HG02759 (cell line): ENCODE data around the gene TGFBR3.
A peak's percentile ranks its signal among the peaks of the same experiment; 100 is the strongest.
"Not testable (repeated sequence)": the region's sequence is repeated elsewhere in the genome, so short reads cannot be mapped to it uniquely, and the experiment has no call there.

Source experiments
- ATAC-seq: cut with Tn5 transposase; IDR thresholded peaks from one replicate; pipeline ENCODE4 v1.9.1; 2021; ENCODE audit warnings: mild to moderate bottlenecking, moderate library complexity; ENCODE audit not compliant: unreplicated experiment

The TGFBR3 gene

GRCh38 chr1:91884459-91885212, 1.3 kb downstream of the TGFBR3 start:
- no peak for ATAC-seq

GRCh38 chr1:91883470-91883869, 2.5 kb downstream of the TGFBR3 start:
- ATAC-seq, result no peak

DNA sequence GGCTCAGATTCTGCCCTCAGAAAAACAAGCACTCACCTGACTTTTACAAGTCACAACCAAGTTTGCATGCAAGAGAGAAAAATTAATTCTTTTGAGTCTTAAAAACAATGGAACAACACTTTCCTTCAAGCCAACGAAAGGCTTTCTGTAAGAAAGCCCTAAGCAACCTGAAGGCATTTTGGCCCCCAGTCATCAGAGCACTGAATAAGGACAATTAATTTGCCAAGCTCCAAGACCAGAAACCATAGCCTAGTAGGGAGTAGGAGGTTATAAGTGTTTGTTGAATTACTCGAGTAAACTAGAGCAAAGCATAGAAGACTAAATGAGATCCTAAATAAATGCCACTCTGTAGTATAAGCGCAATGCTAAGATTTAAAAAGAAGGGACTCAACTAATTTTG, 4.7 kb downstream of the TGFBR3 start:
- no peak for ATAC-seq

- no peak for ATAC-seq
These were observed 6.2 kb downstream of the TGFBR3 start for GRCh38 chr1:91879733-91880132.

- peak; percentile 60 for ATAC-seq
These were observed 8.3 kb downstream of the TGFBR3 start for GRCh38 chr1:91877574-91878208.

DNA sequence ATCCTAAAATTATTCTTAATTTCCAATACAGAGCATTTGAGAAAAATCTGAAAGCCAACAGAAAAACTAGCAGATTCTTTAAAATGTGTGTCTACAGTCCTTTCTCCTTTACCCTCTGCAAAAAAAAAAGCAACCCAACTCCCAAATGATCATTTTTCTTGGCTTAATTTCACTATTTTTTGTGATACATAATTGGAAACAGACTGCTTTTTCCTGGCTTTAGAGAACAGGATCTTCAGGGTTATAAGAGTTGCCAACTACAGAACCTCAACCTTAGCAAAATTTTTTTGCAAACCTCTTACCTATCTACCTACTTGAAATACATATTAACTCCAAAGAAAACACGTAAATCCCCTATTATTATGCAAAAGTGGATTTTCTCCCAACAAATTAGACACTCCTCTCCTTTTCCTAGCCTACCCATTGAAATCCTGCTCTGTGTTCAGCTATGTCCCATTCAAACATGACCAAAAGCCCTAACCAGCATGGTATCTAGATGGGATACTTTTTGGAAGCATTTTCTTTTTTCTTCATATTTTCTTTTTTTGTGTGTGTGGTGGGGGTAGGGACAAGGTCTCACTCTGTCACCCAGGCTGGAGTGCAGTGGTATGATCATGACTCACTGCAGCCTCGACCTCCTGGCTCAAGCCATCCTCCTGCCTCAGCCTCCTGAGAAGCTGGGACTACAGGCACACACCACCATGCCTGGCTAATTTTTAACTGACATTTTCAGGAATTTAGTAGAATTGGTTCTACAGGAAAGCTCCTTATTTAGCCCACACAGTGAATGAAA, 9.0 kb downstream of the TGFBR3 start:
- no peak for ATAC-seq

GRCh38 chr1:91876040-91876470, 9.9 kb downstream of the TGFBR3 start:
- peak; percentile 87 for ATAC-seq

DNA sequence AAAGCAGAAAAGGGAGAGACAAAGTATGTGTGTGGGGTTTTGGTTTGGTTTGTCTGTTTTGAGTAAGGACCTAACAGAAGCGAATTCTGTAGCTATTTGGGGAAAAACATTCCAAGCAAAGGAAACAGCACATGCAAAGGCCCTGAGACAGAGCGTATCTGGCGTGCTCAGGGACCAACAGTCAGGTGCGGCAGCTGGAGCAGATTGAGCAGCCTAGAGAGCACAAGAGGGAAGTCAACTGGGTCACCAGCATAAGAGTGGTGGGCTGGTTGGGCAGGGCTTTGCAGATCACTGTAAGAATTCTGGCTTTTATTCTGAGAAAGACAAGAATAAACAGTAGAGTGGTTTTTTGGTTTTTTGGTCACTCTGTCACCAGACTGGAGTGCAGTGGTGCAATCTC, 11.8 kb downstream of the TGFBR3 start:
- no peak for ATAC-seq

- no peak for ATAC-seq
These were observed 13.3 kb downstream of the TGFBR3 start for GRCh38 chr1:91872559-91873081.

DNA sequence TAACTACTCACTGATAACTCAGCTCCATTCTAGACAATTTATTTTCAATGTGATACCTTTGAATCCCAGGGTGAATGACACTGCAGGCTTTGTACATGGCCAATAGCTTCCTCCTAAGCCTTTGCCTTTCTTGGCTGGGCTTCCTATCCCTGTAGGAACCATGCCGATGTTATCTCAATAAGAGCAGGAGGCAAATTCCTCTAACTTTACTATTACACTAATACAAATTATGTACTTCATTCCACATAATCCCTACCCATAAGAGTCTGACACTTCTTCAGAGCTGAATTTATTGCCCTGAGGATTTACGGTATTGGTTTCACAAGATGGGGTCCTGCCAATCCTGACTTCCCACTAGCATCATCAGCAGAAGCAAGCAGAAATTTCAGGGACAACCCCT, 14.0 kb downstream of the TGFBR3 start:
- no peak for ATAC-seq

GRCh38 chr1:91870322-91870721, 15.6 kb downstream of the TGFBR3 start:
- ATAC-seq, result no peak

DNA sequence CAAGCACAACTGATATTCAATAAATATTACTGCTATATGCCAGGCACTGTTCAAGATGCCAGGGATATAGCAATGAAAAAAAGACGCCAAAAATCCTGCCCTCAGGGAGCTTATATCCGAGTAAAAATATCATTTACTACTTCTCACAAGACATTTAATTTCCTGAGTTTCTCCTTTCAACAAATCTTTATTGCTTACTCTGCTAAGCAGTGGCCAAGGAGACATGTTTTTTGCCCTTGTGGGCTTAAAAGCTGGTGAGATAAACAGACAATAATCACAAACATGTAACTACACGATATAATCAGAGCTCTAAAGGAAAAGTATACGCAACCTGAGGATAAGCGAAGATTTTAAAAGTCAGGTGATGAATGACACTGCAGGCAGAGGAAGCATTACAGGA, 19.5 kb downstream of the TGFBR3 start:
- ATAC-seq, result no peak

- ATAC-seq, result no peak
These were observed 21.8 kb downstream of the TGFBR3 start for GRCh38 chr1:91864017-91864700.

DNA sequence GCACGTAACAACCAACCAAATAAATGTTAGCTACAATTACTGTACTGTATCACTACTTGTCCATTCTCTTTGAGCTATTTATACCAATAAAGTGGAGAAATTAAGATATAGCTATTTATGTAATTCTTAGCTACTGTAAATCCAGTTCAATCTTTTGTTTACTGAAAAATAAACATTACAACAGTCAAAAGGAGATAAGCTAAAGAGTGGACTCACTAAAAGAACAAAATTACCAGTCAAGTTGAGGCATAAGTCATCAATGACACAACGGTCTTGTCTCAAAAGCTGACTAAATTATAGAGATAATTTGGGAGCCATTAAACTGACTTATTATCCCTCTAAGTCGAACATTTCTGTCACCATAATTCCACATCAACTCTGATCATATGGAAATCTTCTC, 22.5 kb downstream of the TGFBR3 start:
- ATAC-seq, result no peak

DNA sequence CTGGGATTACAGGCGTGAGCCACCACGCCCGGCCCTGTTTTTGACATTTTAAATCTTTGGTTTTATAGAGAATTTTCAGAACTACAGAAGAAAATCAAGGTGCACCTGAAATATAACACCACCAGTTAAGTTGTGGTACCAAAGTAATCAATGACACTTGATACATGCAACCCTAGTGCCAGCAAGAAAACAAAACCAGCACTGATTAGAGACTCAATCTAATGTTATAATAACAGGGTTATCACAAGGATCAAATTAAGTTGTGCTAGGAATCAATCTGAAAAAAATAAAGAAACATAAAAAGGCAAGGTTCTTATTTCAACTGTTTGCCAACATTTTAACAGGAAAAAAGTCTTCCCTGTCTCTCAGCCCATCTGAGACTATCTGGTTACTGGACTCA, 23.8 kb downstream of the TGFBR3 start:
- ATAC-seq, result no peak

GRCh38 chr1:91857557-91858239, 28.3 kb downstream of the TGFBR3 start:
- no peak for ATAC-seq

DNA sequence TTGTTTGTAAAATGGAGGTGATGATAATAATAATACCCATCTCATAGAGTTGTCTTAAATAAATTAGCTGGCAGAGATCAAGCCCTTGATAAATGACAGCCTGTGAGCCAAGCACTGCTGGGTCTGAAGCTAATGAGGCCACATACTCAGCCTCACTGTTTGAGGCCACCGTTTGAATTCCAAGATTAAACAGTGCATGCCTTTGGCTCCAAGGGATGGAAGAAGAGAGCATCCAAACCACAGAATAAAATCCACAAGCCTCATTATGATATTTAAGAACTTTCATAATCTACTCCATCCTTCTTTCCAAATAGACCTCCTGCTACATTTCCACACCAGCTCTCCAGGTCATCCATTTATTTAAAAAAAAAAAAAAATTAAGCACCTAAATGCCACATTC, 29.0 kb downstream of the TGFBR3 start:
- ATAC-seq, result no peak

DNA sequence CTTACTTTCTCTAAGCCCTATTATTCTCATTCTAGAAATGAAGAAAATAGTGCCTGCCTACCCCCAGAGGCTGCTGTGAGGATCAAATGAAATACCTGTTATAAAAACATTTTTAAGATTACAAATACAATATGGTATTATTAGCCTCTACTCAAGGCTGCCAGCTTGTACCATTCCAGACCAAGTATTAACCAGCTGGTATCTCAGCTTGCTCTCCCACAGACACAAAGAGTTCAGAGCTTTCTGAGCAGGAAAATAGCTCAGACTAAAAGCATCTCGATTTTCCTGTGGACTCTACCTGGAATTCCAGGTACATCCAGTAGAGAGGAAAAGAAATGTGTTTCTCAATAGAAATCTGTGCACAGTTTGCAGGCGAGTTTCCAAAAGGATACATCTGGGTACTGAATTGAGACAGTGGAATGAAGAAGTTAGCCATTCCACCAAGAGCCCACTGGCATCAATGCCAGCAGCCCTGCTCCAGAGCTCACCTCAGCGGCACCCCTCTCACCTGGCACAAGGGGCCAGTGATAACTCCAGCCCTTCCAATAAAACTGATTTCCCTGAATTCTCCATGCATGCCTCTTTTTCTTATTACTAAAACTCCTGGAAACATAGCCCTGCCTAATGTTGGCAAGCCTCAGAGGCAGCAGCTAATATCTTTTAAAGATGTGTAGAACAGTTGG, 31.0 kb downstream of the TGFBR3 start:
- no peak for ATAC-seq

- ATAC-seq, result no peak
These were observed 32.6 kb downstream of the TGFBR3 start for GRCh38 chr1:91853397-91853796.

- not testable (repeated sequence) for ATAC-seq
These were observed 33.9 kb downstream of the TGFBR3 start for GRCh38 chr1:91852011-91852410.
